Lower leg skin (tissue), 3 donors: Measurements from ENCODE around the gene ARHGAP24.

Source experiments
- POLR2A ChIP-seq, 2 donors: fragments of 450-650 bp; IDR thresholded peaks; one replicate each; pipeline ENCODE4 v1.6.1; 2016 to 2017; ENCODE audit warnings: antibody characterized with exemption in 2 of 2, mild to moderate bottlenecking in 1 of 2, moderate library complexity in 1 of 2
- TF ChIP-seq, protein P1 (sequence below), 3 donors: fragments of 450-650 bp; IDR thresholded peaks; one replicate each; pipeline ENCODE4 v1.5.1; 2016; ENCODE audit warnings: antibody characterized with exemption in 3 of 3, mild to moderate bottlenecking in 3 of 3, moderate library complexity in 2 of 3

DNA sequence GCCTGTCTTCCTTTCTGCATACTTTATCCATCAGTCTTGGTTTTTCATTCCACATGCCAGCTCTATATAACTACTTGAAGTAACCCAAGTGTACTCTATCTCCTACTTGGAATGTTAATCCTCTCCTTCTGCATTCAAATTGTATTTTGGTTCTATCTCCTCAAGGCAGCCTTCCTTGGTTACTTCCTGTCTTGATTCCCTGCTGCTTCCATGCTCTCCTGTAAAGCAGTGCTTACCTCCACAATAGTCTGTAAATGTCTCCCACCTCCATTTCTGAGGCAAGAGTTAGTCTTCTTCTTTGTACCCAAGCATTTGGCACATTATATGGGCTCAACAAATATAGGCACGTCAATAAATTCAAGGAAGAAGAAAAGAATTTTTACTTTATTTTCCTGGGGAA is 298.4 kb downstream of the ARHGAP24 start:
- TF ChIP-seq, protein P1, sequence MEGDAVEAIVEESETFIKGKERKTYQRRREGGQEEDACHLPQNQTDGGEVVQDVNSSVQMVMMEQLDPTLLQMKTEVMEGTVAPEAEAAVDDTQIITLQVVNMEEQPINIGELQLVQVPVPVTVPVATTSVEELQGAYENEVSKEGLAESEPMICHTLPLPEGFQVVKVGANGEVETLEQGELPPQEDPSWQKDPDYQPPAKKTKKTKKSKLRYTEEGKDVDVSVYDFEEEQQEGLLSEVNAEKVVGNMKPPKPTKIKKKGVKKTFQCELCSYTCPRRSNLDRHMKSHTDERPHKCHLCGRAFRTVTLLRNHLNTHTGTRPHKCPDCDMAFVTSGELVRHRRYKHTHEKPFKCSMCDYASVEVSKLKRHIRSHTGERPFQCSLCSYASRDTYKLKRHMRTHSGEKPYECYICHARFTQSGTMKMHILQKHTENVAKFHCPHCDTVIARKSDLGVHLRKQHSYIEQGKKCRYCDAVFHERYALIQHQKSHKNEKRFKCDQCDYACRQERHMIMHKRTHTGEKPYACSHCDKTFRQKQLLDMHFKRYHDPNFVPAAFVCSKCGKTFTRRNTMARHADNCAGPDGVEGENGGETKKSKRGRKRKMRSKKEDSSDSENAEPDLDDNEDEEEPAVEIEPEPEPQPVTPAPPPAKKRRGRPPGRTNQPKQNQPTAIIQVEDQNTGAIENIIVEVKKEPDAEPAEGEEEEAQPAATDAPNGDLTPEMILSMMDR (IDR thresholded peaks at IDR 0.05) = no peak
- TF ChIP-seq POLR2A (IDR thresholded peaks at IDR 0.05) = no peak
